ENCODE results near the gene ARHGAP10.

The ARHGAP10 gene

GRCh38 chr4:148067301-148067916 lies 335.5 kb downstream of the ARHGAP10 start:
- peaks cover 6% of the 10 kb centered on the region for H3K36me3 Mint-ChIP-seq (ENCODE audit: low read depth)
- no peak overlapping the region for H3K4me3 Mint-ChIP-seq
- no peak overlapping the region for H3K27ac Mint-ChIP-seq
- no peaks in the 10 kb centered on the region for H3K4me1 Mint-ChIP-seq (ENCODE audit: low read depth)
- H3K9me3 Mint-ChIP-seq = no peaks in the 10 kb centered on the region
- no peaks in the 10 kb centered on the region for H3K27me3 Mint-ChIP-seq (ENCODE audit: low read depth)

DNA sequence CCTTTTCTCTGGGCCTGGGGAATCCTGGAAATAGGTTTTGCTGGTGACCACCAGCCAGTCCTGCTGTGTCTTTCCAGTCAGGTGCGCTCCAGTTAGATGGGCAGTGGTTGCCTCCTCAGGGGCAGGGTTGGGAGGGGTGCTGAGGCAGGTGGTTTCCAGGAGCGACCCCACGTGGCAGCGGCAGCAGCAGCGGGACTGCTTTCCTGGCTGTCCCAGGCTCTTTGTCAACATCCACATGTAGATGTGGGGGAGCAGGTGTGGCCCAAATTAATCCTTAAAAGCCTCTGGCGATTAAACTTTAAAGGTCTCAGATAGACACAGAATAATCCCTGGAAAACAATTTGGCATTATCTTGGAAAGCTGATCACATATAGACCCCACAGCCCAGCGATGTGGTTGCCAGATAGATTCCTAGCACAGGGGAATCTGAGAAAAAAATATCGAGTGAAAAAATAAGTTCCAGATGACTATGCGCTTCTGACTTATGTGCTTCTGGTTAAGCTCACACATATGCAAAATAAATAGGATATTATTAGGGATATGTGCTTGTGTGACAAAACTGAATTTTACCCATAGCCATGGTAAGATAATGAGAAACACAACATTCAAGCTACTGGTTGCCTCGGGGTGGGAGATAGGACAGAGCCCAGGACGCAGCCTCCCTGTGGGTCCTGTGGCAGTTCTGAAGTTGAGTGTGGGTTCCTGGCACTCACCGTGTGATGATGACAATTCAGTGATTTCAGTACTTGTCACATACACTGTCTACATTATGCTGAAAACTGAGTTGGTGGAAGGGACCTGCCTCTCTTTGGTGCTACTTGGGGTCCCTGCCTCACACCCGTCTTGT lies 336.4 kb downstream of the ARHGAP10 start:
- no peaks in the 10 kb centered on the region for H3K27me3 Mint-ChIP-seq (ENCODE audit: low read depth)
- no peak overlapping the region for H3K4me3 Mint-ChIP-seq
- H3K36me3 Mint-ChIP-seq (ENCODE audit: low read depth) = peaks cover 6% of the 10 kb centered on the region
- no peaks in the 10 kb centered on the region for H3K4me1 Mint-ChIP-seq (ENCODE audit: low read depth)
- H3K9me3 Mint-ChIP-seq = no peaks in the 10 kb centered on the region
- H3K27ac Mint-ChIP-seq = no peak overlapping the region

DNA sequence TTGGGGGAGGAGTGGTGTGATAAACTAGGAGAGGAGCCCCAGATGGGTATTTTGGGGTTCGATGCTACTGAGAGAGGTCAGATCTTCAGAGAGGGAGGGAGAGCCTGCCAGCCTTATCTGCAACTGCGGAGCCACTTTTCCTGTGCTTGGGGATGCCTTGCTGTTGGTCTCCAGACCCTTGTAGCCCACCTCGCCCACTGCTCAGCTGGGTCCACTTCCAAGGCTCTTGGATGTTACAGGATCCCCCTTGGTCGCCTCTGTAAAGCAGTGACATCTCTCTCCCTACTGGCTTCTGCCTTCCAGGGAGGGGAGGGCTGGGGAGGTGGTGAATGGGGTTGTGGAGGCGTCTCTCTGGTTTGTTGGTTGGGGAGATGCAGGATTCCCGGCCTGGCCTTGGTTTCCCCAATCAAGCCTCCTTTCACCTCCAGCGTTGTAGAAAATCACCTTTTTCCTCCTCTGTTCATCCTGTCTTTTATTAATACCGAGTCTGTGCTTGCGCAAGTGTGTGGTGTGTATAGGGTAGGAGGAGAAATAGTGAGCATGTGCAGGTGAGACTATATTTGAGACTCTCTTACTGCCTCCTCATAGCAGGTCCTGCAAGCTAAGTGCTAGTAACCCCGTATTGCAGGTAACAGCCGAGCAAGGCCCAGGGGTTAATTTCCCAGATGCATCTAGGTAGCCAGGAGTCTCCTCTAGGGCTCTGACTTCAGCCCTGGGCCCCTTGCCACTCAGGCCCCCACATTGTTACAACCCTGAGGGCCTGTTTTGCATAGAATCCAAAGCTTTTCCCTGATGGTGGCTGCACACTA lies 337.4 kb downstream of the ARHGAP10 start:
- Mint-ChIP-seq H3K9me3 (peaks cover 6% of the 10 kb centered on the region), H3K4me1 (ENCODE audit: low read depth) (no peaks in the 10 kb centered on the region), H3K27ac (no peak overlapping the region), H3K27me3 (ENCODE audit: low read depth) (no peaks in the 10 kb centered on the region), H3K4me3 (no peak overlapping the region), H3K36me3 (ENCODE audit: low read depth) (peaks cover 11% of the 10 kb centered on the region)

- Mint-ChIP-seq H3K4me1 (ENCODE audit: low read depth) (no peaks in the 10 kb centered on the region), H3K9me3 (peaks cover 11% of the 10 kb centered on the region), H3K36me3 (ENCODE audit: low read depth) (peaks cover 14% of the 10 kb centered on the region), H3K27ac (no peak overlapping the region), H3K27me3 (ENCODE audit: low read depth) (no peaks in the 10 kb centered on the region), H3K4me3 (no peak overlapping the region)
Observed at GRCh38 chr4:148069895-148070178, 337.9 kb downstream of the ARHGAP10 start.

- H3K27ac Mint-ChIP-seq = no peak overlapping the region
- no peaks in the 10 kb centered on the region for H3K4me1 Mint-ChIP-seq (ENCODE audit: low read depth)
- peaks cover 22% of the 10 kb centered on the region for H3K9me3 Mint-ChIP-seq
- H3K4me3 Mint-ChIP-seq = no peak overlapping the region
- peaks cover 19% of the 10 kb centered on the region for H3K36me3 Mint-ChIP-seq (ENCODE audit: low read depth)
- no peaks in the 10 kb centered on the region for H3K27me3 Mint-ChIP-seq (ENCODE audit: low read depth)
Observed at GRCh38 chr4:148071009-148071408, 339.1 kb downstream of the ARHGAP10 start.

GRCh38 chr4:148072789-148073188 lies 340.9 kb downstream of the ARHGAP10 start:
- Mint-ChIP-seq H3K36me3 (ENCODE audit: low read depth) (peaks cover 22% of the 10 kb centered on the region), H3K4me1 (ENCODE audit: low read depth) (no peaks in the 10 kb centered on the region), H3K27me3 (ENCODE audit: low read depth) (no peaks in the 10 kb centered on the region), H3K4me3 (no peak overlapping the region), H3K27ac (no peak overlapping the region), H3K9me3 (peaks cover 28% of the 10 kb centered on the region)

- H3K9me3 Mint-ChIP-seq = peaks cover 28% of the 10 kb centered on the region
- H3K36me3 Mint-ChIP-seq (ENCODE audit: low read depth) = peaks cover 22% of the 10 kb centered on the region
- no peak overlapping the region for H3K27ac Mint-ChIP-seq
- H3K27me3 Mint-ChIP-seq (ENCODE audit: low read depth) = no peaks in the 10 kb centered on the region
- no peak overlapping the region for H3K4me3 Mint-ChIP-seq
- H3K4me1 Mint-ChIP-seq (ENCODE audit: low read depth) = no peaks in the 10 kb centered on the region
Observed at GRCh38 chr4:148073349-148073748, 341.5 kb downstream of the ARHGAP10 start.

- Mint-ChIP-seq H3K4me1 (ENCODE audit: low read depth) (no peaks in the 10 kb centered on the region), H3K27ac (no peak overlapping the region), H3K4me3 (no peak overlapping the region), H3K9me3 (peaks cover 28% of the 10 kb centered on the region), H3K27me3 (ENCODE audit: low read depth) (no peaks in the 10 kb centered on the region), H3K36me3 (ENCODE audit: low read depth) (peaks cover 22% of the 10 kb centered on the region)
Observed at GRCh38 chr4:148074462-148074861, 342.6 kb downstream of the ARHGAP10 start.

DNA sequence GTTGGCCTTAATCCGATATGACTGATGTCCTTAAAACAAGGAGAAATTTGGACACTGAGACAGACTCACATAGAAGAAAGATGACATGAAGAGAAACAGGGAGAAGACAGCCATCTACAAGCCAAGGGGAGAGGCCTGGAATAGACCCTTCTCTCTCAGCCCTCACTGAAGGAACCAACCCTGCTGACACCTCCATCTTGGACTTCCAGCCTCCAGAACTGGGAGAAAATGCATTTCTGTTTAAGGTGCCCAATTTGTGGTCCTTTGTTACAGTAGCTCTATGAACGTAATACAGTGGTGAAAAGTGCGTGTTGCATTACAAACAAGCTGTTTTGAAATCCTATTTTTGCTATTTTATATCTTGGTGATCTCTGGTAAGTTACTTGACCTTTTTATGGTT lies 343.6 kb downstream of the ARHGAP10 start:
- no peaks in the 10 kb centered on the region for H3K4me1 Mint-ChIP-seq (ENCODE audit: low read depth)
- no peak overlapping the region for H3K27ac Mint-ChIP-seq
- no peaks in the 10 kb centered on the region for H3K27me3 Mint-ChIP-seq (ENCODE audit: low read depth)
- no peak overlapping the region for H3K4me3 Mint-ChIP-seq
- H3K36me3 Mint-ChIP-seq (ENCODE audit: low read depth) = peaks cover 22% of the 10 kb centered on the region
- H3K9me3 Mint-ChIP-seq = peaks cover 28% of the 10 kb centered on the region

DNA sequence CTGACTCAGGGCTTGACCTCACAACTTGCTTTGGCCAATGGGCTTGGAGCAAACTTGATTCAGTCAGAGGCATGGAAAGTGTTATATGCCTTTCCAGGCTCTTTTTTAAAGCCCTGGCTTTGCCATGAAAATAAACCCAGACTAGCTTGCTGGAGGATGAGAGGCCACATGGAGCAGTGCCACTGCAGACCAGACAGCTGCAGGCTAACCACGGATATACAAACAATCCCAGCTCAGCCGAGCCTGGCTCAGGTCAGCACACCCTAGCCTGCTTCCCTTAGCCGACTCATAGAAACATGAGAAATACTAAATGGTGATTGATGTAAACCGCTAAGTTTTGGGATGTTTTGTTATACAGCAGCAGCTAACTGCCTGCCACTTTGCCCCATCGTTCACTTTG lies 345.1 kb downstream of the ARHGAP10 start:
- H3K4me3 Mint-ChIP-seq = no peak overlapping the region
- H3K27ac Mint-ChIP-seq = no peak overlapping the region
- H3K4me1 Mint-ChIP-seq (ENCODE audit: low read depth) = no peaks in the 10 kb centered on the region
- H3K36me3 Mint-ChIP-seq (ENCODE audit: low read depth) = peaks cover 20% of the 10 kb centered on the region
- peaks cover 31% of the 10 kb centered on the region for H3K9me3 Mint-ChIP-seq
- H3K27me3 Mint-ChIP-seq (ENCODE audit: low read depth) = no peaks in the 10 kb centered on the region

GRCh38 chr4:148077581-148077980 lies 345.7 kb downstream of the ARHGAP10 start:
- H3K4me1 Mint-ChIP-seq (ENCODE audit: low read depth) = no peaks in the 10 kb centered on the region
- no peak overlapping the region for H3K4me3 Mint-ChIP-seq
- H3K36me3 Mint-ChIP-seq (ENCODE audit: low read depth) = peaks cover 20% of the 10 kb centered on the region
- H3K27me3 Mint-ChIP-seq (ENCODE audit: low read depth) = no peaks in the 10 kb centered on the region
- peaks cover 31% of the 10 kb centered on the region for H3K9me3 Mint-ChIP-seq
- no peak overlapping the region for H3K27ac Mint-ChIP-seq

GRCh38 chr4:148078061-148078460 lies 346.2 kb downstream of the ARHGAP10 start:
- H3K4me1 Mint-ChIP-seq (ENCODE audit: low read depth) = no peaks in the 10 kb centered on the region
- no peaks in the 10 kb centered on the region for H3K27me3 Mint-ChIP-seq (ENCODE audit: low read depth)
- no peak overlapping the region for H3K4me3 Mint-ChIP-seq
- H3K9me3 Mint-ChIP-seq = peaks cover 31% of the 10 kb centered on the region
- peaks cover 20% of the 10 kb centered on the region for H3K36me3 Mint-ChIP-seq (ENCODE audit: low read depth)
- no peak overlapping the region for H3K27ac Mint-ChIP-seq

DNA sequence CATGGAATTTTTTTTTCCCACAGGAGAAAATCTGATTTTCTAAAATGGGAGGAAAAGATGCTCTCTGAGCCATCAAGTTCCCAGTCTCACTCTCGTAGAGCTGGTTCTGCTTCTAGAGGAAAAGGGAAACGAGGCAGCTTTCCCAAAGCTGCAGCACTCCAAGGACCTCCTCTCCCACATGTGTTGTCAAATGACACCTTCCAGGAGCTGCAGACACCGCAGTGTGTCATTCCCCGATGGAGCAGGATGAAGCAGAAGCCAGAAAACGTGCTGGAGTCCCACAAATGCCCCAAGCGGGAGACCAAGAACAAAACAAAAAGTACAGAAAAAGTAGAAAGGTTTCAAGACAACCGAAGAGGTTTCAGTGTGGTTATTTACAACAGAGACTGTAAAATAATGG lies 348.1 kb downstream of the ARHGAP10 start:
- Mint-ChIP-seq H3K27me3 (ENCODE audit: low read depth) (no peaks in the 10 kb centered on the region), H3K4me1 (ENCODE audit: low read depth) (no peaks in the 10 kb centered on the region), H3K9me3 (peaks cover 20% of the 10 kb centered on the region), H3K4me3 (no peak overlapping the region), H3K36me3 (ENCODE audit: low read depth) (peaks cover 10% of the 10 kb centered on the region), H3K27ac (no peak overlapping the region)

GRCh38 chr4:148081267-148081666 lies 349.4 kb downstream of the ARHGAP10 start:
- no peaks in the 10 kb centered on the region for H3K4me1 Mint-ChIP-seq (ENCODE audit: low read depth)
- H3K9me3 Mint-ChIP-seq = peaks cover 16% of the 10 kb centered on the region
- peaks cover under 1% of the 10 kb centered on the region for H3K36me3 Mint-ChIP-seq (ENCODE audit: low read depth)
- H3K4me3 Mint-ChIP-seq = no peak overlapping the region
- H3K27me3 Mint-ChIP-seq (ENCODE audit: low read depth) = no peaks in the 10 kb centered on the region
- no peak overlapping the region for H3K27ac Mint-ChIP-seq

DNA sequence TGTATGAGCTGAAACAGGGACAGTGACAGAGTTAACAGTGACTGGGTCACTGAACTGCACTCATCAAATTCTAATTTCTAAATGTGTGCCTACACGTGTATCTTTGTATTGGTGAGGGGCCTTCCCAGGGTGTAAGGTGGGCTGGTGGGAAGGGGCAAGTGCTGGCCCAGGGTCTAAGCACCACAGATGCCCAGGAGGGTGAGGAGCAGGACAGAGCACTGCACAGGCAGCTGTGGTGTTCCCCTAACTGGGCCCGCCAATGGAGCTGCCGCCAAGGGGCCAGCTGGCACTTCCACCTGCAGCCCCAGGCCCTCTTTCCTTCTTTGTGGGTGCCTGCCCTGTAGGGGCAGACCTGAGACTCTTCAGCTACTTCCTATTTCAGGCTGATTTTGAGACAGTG lies 349.9 kb downstream of the ARHGAP10 start:
- Mint-ChIP-seq H3K4me3 (no peak overlapping the region), H3K36me3 (ENCODE audit: low read depth) (no peaks in the 10 kb centered on the region), H3K9me3 (peaks cover 13% of the 10 kb centered on the region), H3K27ac (no peak overlapping the region), H3K27me3 (ENCODE audit: low read depth) (no peaks in the 10 kb centered on the region), H3K4me1 (ENCODE audit: low read depth) (no peaks in the 10 kb centered on the region)

All from T-helper 1 cell treated with Interleukin-12 subunit alpha and Interleukin-12 subunit beta and Interleukin-4 antibody, amounts not matched to agents 30 μg/mL and 1 μg/mL, for 36 hours (primary cell).